ENCODE results near the gene TNF.
"Not testable (repeated sequence)": the region's sequence is repeated elsewhere in the genome, so short reads cannot be mapped to it uniquely, and the experiment has no call there.

TNF gene

GRCh38 chr6:31586599-31587281, 11.4 kb downstream of the TNF start:
- H3K27me3 ChIP-seq (ENCODE audit: insufficient read depth, insufficient read length) = no peaks in the 10 kb centered on the region
- no peak for DNase-seq (ENCODE audit: low read depth, low spot score)
- no peaks in the 10 kb centered on the region for H3K36me3 ChIP-seq (ENCODE audit: insufficient read depth, insufficient read length, low read length)
- peaks cover 11% of the 10 kb centered on the region for H3K4me1 ChIP-seq (ENCODE audit: insufficient read depth, insufficient read length)
- H3K9ac ChIP-seq (ENCODE audit: insufficient read length, low read depth) = no peak overlapping the region
- H3K4me3 ChIP-seq (ENCODE audit: insufficient read length, low read depth) = no peak overlapping the region
- no peaks in the 10 kb centered on the region for H3K9me3 ChIP-seq (ENCODE audit: insufficient read depth, low read length)
- TF ChIP-seq SUZ12 (IDR thresholded peaks at IDR 0.05; ENCODE audit: extremely low read depth, insufficient read depth, insufficient read length) = no peak
- no peak for TF ChIP-seq ZNF274 (IDR thresholded peaks at IDR 0.05; ENCODE audit: low read depth, low read length)
- no peak for TF ChIP-seq YY1 (IDR thresholded peaks at IDR 0.05; ENCODE audit: insufficient read depth, insufficient read length)

- H3K27me3 ChIP-seq (ENCODE audit: insufficient read depth, insufficient read length) = no peaks in the 10 kb centered on the region
- H3K4me3 ChIP-seq (ENCODE audit: insufficient read length, low read depth) = no peak overlapping the region
- H3K4me1 ChIP-seq (ENCODE audit: insufficient read depth, insufficient read length) = peaks cover 8% of the 10 kb centered on the region
- TF ChIP-seq YY1 (IDR thresholded peaks at IDR 0.05; ENCODE audit: insufficient read depth, insufficient read length) (no peak), ZNF274 (IDR thresholded peaks at IDR 0.05; ENCODE audit: low read depth, low read length) (no peak), SUZ12 (IDR thresholded peaks at IDR 0.05; ENCODE audit: extremely low read depth, insufficient read depth, insufficient read length) (no peak)
- H3K9me3 ChIP-seq (ENCODE audit: insufficient read depth, low read length) = no peaks in the 10 kb centered on the region
- DNase-seq (ENCODE audit: low read depth, low spot score) = no peak
- no peak overlapping the region for H3K9ac ChIP-seq (ENCODE audit: insufficient read length, low read depth)
- H3K36me3 ChIP-seq (ENCODE audit: insufficient read depth, insufficient read length, low read length) = no peaks in the 10 kb centered on the region
Observed at GRCh38 chr6:31587791-31588777, 12.7 kb downstream of the TNF start.

- no peaks in the 10 kb centered on the region for H3K36me3 ChIP-seq (ENCODE audit: insufficient read depth, insufficient read length, low read length)
- no peaks in the 10 kb centered on the region for H3K27me3 ChIP-seq (ENCODE audit: insufficient read depth, insufficient read length)
- TF ChIP-seq ZNF274 (IDR thresholded peaks at IDR 0.05; ENCODE audit: low read depth, low read length) (no peak), YY1 (IDR thresholded peaks at IDR 0.05; ENCODE audit: insufficient read depth, insufficient read length) (no peak), SUZ12 (IDR thresholded peaks at IDR 0.05; ENCODE audit: extremely low read depth, insufficient read depth, insufficient read length) (no peak)
- H3K9me3 ChIP-seq (ENCODE audit: insufficient read depth, low read length) = no peaks in the 10 kb centered on the region
- peaks cover 8% of the 10 kb centered on the region for H3K4me1 ChIP-seq (ENCODE audit: insufficient read depth, insufficient read length)
- no peak overlapping the region for H3K4me3 ChIP-seq (ENCODE audit: insufficient read length, low read depth)
- no peak for DNase-seq (ENCODE audit: low read depth, low spot score)
- H3K9ac ChIP-seq (ENCODE audit: insufficient read length, low read depth) = no peak overlapping the region
Observed at GRCh38 chr6:31588871-31589650, 13.7 kb downstream of the TNF start.

GRCh38 chr6:31590691-31591090, 15.3 kb downstream of the TNF start:
- H3K9ac ChIP-seq (ENCODE audit: insufficient read length, low read depth) = not testable (repeated sequence)

GRCh38 chr6:31592396-31592771, 17.0 kb downstream of the TNF start:
- TF ChIP-seq ZNF274 (IDR thresholded peaks at IDR 0.05; ENCODE audit: low read depth, low read length) (no peak), SUZ12 (IDR thresholded peaks at IDR 0.05; ENCODE audit: extremely low read depth, insufficient read depth, insufficient read length) (no peak), YY1 (IDR thresholded peaks at IDR 0.05; ENCODE audit: insufficient read depth, insufficient read length) (no peak)
- Histone ChIP-seq H3K27me3 (ENCODE audit: insufficient read depth, insufficient read length) (no peaks in the 10 kb centered on the region), H3K9ac (ENCODE audit: insufficient read length, low read depth) (no peak overlapping the region), H3K4me1 (ENCODE audit: insufficient read depth, insufficient read length) (no peaks in the 10 kb centered on the region), H3K36me3 (ENCODE audit: insufficient read depth, insufficient read length, low read length) (no peaks in the 10 kb centered on the region), H3K9me3 (ENCODE audit: insufficient read depth, low read length) (no peaks in the 10 kb centered on the region), H3K4me3 (ENCODE audit: insufficient read length, low read depth) (no peak overlapping the region)
- DNase-seq (ENCODE audit: low read depth, low spot score) = no peak

More at GRCh38 chr6:31590691-31591090, 15.3 kb downstream of the TNF start:
- not testable (repeated sequence) for H3K9me3 ChIP-seq (ENCODE audit: insufficient read depth, low read length); H3K36me3 ChIP-seq (ENCODE audit: insufficient read depth, insufficient read length, low read length); H3K4me1 ChIP-seq (ENCODE audit: insufficient read depth, insufficient read length); H3K27me3 ChIP-seq (ENCODE audit: insufficient read depth, insufficient read length); H3K4me3 ChIP-seq (ENCODE audit: insufficient read length, low read depth); DNase-seq (ENCODE audit: low read depth, low spot score)

- Histone ChIP-seq H3K9ac (ENCODE audit: insufficient read length, low read depth) (no peak overlapping the region), H3K9me3 (ENCODE audit: insufficient read depth, low read length) (no peaks in the 10 kb centered on the region), H3K4me3 (ENCODE audit: insufficient read length, low read depth) (no peak overlapping the region), H3K36me3 (ENCODE audit: insufficient read depth, insufficient read length, low read length) (no peaks in the 10 kb centered on the region), H3K4me1 (ENCODE audit: insufficient read depth, insufficient read length) (no peaks in the 10 kb centered on the region), H3K27me3 (ENCODE audit: insufficient read depth, insufficient read length) (no peaks in the 10 kb centered on the region)
- TF ChIP-seq YY1 (IDR thresholded peaks at IDR 0.05; ENCODE audit: insufficient read depth, insufficient read length) = no peak
- TF ChIP-seq SUZ12 (IDR thresholded peaks at IDR 0.05; ENCODE audit: extremely low read depth, insufficient read depth, insufficient read length) = no peak
- TF ChIP-seq ZNF274 (IDR thresholded peaks at IDR 0.05; ENCODE audit: low read depth, low read length) = no peak
- no peak for DNase-seq (ENCODE audit: low read depth, low spot score)
Observed at GRCh38 chr6:31597006-31597405, 21.6 kb downstream of the TNF start.

GRCh38 chr6:31607317-31607716, 32.0 kb downstream of the TNF start:
- DNase-seq (ENCODE audit: low read depth, low spot score) = no peak
- H3K4me1 ChIP-seq (ENCODE audit: insufficient read depth, insufficient read length) = peaks cover 2% of the 10 kb centered on the region
- no peak overlapping the region for H3K9ac ChIP-seq (ENCODE audit: insufficient read length, low read depth)
- no peaks in the 10 kb centered on the region for H3K36me3 ChIP-seq (ENCODE audit: insufficient read depth, insufficient read length, low read length)
- no peak for TF ChIP-seq SUZ12 (IDR thresholded peaks at IDR 0.05; ENCODE audit: extremely low read depth, insufficient read depth, insufficient read length)
- no peak for TF ChIP-seq YY1 (IDR thresholded peaks at IDR 0.05; ENCODE audit: insufficient read depth, insufficient read length)
- no peak for TF ChIP-seq ZNF274 (IDR thresholded peaks at IDR 0.05; ENCODE audit: low read depth, low read length)
- H3K9me3 ChIP-seq (ENCODE audit: insufficient read depth, low read length) = no peaks in the 10 kb centered on the region
- H3K27me3 ChIP-seq (ENCODE audit: insufficient read depth, insufficient read length) = no peaks in the 10 kb centered on the region
- no peak overlapping the region for H3K4me3 ChIP-seq (ENCODE audit: insufficient read length, low read depth)
